HG03064 (cell line): ENCODE results near the gene LCLAT1.
"Not testable (repeated sequence)": the region's sequence is repeated elsewhere in the genome, so short reads cannot be mapped to it uniquely, and the experiment has no call there.

Experiments used
- ATAC-seq: cut with Tn5 transposase; IDR thresholded peaks from one replicate; pipeline ENCODE4 v1.9.1; 2021; ENCODE audit warnings: low read depth; ENCODE audit not compliant: unreplicated experiment

LCLAT1 gene

GRCh38 chr2:30484995-30485394 lies 37.9 kb downstream of the LCLAT1 start:
- no peak for ATAC-seq

GRCh38 chr2:30486655-30487054 lies 39.6 kb downstream of the LCLAT1 start:
- ATAC-seq: no peak

GRCh38 chr2:30487603-30488002 lies 40.6 kb downstream of the LCLAT1 start:
- no peak for ATAC-seq

- ATAC-seq: no peak
These were observed 41.1 kb downstream of the LCLAT1 start for GRCh38 chr2:30488012-30488659.

- ATAC-seq: no peak
These were observed 44.2 kb downstream of the LCLAT1 start for GRCh38 chr2:30491225-30491624.

GRCh38 chr2:30492185-30492584 lies 45.1 kb downstream of the LCLAT1 start:
- ATAC-seq: no peak

- ATAC-seq: no peak
These were observed 45.6 kb downstream of the LCLAT1 start for GRCh38 chr2:30492619-30493018.

- ATAC-seq: no peak
These were observed 46.4 kb downstream of the LCLAT1 start for GRCh38 chr2:30493440-30493839.

GRCh38 chr2:30495896-30496295 lies 48.9 kb downstream of the LCLAT1 start:
- not testable (repeated sequence) for ATAC-seq

- no peak for ATAC-seq
These were observed 52.6 kb downstream of the LCLAT1 start for GRCh38 chr2:30499681-30500080.

GRCh38 chr2:30500699-30501098 lies 53.7 kb downstream of the LCLAT1 start:
- ATAC-seq: no peak

GRCh38 chr2:30502310-30502709 lies 55.3 kb downstream of the LCLAT1 start:
- ATAC-seq: no peak

GRCh38 chr2:30503007-30503694 lies 56.1 kb downstream of the LCLAT1 start:
- no peak for ATAC-seq

GRCh38 chr2:30503695-30504052 lies 56.6 kb downstream of the LCLAT1 start:
- ATAC-seq: no peak

- ATAC-seq: no peak
These were observed 57.7 kb downstream of the LCLAT1 start for GRCh38 chr2:30504731-30505130.

- ATAC-seq: no peak
These were observed 58.6 kb downstream of the LCLAT1 start for GRCh38 chr2:30505500-30506180.

- ATAC-seq: not testable (repeated sequence)
These were observed 60.4 kb downstream of the LCLAT1 start for GRCh38 chr2:30507460-30507859.

GRCh38 chr2:30509716-30510115 lies 62.7 kb downstream of the LCLAT1 start:
- no peak for ATAC-seq

GRCh38 chr2:30510409-30510808 lies 63.4 kb downstream of the LCLAT1 start:
- no peak for ATAC-seq

GRCh38 chr2:30511122-30512083 lies 64.4 kb downstream of the LCLAT1 start:
- no peak for ATAC-seq
